ENCODE results near the gene IGSF11.
"Not testable (repeated sequence)": the region's sequence is repeated elsewhere in the genome, so short reads cannot be mapped to it uniquely, and the experiment has no call there.

The IGSF11 gene

DNA sequence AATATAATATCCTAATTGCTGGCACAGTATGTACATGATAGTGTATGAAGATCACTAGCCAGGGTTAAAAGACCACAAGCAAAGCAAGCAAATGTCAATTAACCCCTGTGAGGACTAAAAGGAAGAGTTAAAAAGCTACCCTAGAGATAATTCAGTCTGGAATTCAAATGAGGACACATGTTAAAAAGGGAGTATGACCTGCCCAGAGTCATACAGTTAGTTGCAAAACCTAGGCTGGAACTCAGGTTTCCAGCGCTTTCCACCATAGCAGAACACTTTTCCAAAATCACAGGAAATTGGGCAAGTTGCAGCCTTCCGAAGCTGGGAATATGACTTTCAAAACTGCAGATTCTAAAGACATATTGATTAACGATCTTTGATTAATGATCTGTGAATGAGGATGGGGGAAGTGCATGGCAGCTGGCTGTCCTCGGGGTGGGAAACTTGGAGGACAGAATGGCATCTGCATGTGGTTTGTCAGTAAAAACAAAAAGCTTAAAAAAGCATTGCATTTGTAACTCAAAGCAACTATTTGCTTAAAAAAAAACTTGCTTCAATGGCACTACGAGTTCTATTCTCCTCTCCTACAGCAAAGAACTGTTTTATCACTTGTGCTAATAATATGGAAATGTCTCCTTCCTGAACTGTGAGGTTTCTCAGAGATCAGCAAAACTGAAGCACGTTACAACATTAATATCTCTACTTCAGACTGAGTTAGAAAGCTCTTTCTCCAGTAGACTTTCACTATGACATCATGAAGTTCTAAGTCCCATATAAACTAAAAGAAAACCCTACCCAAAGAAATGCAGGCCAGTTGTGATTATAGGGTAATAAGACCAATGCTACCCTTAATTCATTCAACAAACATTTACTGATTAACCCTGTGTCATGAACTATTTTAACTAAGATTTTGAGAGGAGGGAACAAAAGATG, 46.2 kb downstream of the IGSF11 start:
- no peak for DNase-seq (ENCODE audit: low read depth)

DNA sequence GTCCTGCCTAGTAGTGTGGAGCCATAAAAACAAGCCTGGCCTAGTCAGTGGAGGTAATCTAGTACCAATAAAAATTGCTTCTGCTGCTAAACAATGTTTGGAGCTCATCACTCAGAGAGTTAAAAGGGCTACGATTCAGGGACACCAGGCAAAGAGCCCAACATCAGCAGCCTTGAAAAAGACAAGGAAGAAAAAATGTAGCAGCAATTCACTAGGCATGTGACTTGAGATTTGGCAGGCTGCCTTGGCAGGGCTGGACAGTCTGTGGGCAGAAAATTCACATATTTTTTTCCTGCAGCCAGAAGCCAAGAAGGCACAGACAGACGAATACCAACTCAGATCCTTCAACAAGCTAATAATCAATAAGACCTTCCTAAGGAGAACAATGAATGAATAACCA, 47.2 kb downstream of the IGSF11 start:
- no peak for DNase-seq (ENCODE audit: low read depth)

DNA sequence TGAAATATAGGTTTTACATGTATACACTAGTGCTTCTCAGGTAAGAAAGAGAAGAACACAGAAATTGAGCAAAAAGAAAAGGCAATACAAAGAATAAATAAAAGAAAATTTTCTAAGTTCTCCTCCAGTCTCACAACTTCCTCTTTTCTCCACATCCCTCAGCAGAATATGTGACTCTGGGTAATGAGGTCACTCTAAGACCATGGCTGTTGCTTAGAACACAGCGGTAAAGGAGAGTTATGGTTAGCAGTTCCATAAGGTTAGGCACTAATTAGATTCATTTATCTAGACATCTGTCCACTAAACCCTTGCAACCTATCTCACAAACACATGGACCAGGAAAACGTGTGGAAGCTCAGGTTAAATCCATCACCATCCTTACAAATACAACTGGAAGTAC, 47.9 kb downstream of the IGSF11 start:
- no peak for DNase-seq (ENCODE audit: low read depth)

DNA sequence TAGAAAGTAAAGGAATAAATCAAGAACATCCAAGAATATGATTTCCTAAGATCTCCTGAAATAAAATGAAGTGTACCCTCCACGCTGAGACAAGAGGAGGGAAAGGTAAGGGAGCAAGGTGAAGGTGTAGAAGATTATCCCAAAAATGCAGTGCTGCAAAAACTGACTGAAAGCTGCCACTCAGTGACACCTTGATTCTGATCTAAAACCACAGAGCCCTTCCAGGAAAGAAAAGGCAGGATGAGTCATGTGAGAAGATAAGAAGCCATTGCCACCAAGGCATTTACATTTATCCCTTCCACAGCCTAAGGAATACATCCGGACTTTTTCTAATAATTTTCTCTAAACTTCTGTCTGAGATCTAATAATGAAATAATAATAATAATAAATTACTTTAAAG, 49.9 kb downstream of the IGSF11 start:
- no peak for DNase-seq (ENCODE audit: low read depth)

DNA sequence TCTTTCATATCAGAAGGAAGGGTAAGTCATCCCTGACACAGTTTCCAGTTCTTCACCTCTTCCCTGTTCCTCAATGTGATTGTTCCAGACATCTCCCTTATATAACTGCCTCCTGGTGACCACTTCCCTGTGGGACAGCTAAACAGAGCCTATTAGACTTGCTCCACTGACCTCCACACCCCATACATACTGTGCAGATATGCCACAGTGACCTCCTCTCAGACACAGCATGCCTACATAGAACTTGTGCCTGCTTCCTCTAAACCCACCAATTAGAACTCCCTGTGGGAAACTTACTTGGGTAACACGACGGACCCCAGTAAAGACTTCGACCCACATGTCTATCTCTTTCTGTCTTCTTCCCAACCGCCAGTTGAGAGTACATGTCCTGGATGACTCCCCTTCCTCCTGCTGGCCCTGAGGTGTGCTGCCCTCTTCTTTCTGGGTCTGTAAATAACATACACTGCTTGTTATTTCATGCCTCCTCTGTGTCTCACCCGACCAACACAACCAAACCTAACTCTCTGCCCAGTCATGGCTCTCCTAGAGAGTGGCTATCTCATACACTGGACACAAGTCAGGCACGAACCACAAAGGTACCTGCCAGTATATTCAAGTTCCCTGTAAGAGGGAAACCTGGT, 53.0 kb downstream of the IGSF11 start:
- no peak for DNase-seq (ENCODE audit: low read depth)

DNA sequence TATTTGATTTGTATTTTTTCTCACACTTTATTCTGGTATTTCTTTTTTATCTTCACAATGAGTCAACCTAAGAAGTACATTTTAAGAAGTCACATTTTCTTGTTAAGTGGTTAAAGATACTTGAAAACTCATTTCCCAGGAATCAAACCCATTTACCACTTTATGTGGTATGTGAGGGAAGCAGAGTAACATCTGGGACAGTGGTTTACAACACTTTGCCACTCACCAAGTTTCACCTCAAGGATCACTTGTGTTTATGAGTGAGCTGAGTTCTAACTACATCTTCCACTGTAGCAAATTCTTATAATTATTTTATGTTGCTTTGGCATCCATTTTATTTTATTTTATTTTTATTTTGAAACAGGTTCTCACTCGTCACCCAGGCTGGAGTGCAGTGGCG, 53.8 kb downstream of the IGSF11 start:
- no peak for DNase-seq (ENCODE audit: low read depth)

DNA sequence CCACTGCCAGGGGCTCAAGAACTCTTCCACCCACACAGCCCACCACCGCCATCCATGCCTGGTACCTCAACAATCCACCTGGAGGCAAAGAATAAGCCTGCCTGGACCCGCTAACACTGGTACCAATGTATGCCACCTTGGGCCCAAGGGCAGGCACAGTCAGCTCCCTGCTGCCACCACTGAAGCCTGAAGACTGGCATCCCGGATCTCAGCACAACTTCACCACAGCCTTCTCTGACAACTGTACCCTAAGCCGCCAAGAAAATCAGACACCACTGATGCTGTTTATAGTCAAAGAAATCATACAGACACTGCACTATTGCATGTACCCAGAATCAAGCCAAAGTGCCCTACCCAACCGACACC, 56.3 kb downstream of the IGSF11 start:
- no peak for DNase-seq (ENCODE audit: low read depth)

DNA sequence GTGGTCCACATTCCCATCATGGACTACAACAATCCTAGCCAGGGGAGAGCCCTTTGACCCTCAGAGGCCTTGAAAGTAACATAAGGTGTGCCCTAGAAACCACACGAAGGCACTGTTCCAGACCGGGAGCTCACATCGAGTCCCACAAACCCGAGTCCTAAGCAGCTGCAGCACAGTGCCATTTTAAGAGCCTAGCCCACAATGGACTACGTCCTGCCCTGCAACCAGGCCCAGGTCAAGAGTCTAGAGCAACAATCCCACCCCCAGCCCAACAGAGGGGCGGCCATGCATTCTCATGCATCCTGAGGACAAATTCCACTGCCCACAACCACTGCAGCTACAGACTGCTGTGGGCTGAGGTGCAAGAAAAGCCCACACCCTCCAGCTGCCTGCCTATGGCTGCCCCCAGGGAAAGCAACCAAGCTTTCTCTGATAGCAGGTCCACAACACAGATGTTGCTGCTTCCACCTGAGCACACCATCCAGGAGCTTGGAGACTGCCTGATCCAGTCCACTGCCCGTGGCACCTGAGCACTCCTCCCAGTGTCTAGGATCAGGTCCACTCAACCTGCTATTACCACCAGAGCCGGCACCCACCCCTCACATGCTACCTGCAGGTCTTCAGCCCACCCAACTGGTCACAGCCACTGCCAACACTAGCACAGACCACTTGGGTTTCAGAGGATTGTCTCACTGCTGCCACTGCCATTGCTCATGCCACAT, 56.8 kb downstream of the IGSF11 start:
- DNase-seq (ENCODE audit: low read depth), result no peak

DNA sequence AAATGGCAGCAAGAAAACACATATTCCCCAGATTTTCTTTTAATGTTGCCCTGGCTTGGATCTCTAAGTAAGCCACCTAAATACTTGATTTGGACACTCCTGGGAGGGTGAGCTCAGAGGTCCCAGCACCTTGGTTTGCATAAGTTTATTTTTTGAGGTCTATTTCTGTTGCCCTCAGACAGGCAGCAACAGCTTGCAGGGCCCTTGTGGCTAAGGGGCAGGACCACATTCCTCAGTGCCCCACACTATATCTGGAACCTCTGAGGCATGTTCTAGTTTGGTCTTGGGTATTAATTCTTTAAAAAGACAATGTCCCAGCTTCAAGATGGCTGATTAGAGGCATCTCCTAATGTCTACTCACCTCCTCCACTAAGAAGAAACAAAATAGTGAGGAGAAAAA, 57.5 kb downstream of the IGSF11 start:
- DNase-seq (ENCODE audit: low read depth), result no peak

DNA sequence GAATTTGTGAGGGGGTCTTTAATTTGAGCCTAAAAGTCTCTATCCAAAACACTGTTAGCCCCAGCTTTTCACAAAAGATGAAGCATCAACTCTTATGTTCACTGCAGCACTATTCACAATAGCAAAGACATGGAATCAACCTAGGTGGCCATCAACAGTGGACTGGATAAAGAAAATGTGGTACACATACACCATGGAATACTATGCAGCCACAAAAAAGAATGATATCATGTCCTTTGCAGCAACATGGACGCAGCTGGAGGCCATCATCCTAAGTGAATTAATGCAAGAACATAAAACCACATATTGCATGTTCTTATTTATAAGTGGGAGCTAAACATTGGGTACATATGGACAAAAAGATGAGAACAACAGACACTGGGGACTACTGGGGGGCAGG, 59.2 kb downstream of the IGSF11 start:
- not testable (repeated sequence) for DNase-seq (ENCODE audit: low read depth)

DNA sequence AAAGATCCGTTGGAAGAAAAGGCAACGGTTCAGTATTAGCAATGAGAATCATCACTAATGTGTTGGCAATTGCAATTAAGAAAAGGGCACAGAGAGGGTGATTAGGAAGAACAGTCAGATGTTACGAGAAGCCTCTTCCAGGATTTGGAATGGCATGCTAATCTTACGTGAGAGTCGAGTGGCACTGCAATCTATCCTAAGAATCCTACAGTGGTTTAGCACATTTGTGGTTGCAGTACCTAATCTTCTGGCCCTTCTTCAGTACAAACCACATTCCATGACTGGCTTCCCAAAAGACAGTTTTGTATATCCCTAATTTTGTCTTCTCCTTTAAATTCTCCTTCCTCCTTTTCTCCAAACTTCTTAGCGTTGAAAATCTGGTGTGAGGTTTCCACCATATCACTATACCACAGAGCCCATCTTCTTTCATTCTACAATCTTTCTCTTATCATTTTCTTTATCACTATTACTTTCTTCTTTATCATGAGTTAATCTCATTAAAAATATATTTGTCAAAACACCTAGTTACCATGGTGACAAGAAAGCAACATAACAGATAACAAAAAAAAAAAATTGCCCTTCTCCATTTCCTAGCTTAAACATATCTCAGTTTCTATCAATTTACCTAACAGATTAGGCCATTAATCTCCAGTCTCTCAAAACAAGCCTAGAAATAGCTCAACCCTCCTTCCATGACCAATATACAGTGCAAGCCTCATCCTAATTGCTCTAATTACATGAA, 60.1 kb downstream of the IGSF11 start:
- no peak for DNase-seq (ENCODE audit: low read depth)

DNA sequence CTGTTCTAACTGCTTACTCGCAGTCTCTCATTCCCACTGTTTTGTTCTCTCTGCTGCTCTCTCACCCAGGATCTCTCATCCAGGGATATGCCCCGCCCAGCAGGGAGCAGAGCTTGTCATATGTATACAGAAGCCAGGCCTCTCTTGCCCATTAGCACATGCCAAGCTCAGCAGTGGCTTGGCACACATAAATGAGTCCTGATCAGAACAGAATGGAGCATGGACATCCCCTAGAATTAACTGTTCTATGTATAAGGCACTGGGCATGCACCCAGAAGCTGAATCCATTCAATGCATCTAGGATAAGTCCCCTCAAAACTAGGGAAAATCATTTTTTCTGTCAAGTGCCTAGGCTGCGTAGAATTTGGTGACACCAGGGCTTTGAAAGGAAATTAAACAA, 61.6 kb downstream of the IGSF11 start:
- DNase-seq (ENCODE audit: low read depth), result no peak

DNA sequence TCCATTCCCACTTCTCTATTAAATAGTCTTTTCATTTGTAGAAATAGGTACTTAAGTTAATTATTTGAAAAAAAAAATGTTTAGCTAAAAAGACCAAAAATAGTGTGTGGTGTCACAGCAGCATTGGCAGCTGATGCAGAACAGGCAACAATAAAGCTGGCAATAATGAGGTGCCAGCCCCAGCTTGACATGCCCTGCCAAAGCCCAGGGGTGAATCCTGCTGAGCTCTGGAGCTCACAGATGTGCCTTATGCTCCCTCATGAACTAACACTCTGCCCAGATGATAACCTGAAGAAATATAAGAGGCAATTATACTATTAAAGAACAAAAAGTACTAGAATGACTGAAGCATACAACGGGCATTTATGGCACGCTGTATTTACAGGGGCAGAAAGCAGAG, 63.8 kb downstream of the IGSF11 start:
- DNase-seq (ENCODE audit: low read depth), result no peak

DNA sequence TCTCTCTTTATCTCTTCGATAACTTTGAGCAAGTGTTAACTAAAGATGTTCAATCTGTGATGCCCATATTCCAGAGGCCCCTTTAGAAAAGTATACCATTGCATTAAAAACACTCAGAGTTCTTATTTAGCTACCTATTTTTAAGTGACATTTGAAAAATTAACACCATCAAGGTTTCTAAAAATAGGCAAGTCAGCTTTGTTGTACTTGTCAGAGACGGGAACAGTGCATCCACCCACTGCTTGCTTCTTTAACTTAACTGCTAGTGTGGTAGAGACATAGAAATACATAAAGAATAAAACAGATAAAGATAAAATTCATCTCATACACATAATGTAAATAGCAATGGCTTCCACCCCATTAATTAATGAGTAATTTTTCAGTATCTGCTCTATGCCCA, 66.0 kb downstream of the IGSF11 start:
- DNase-seq (ENCODE audit: low read depth), result no peak

DNA sequence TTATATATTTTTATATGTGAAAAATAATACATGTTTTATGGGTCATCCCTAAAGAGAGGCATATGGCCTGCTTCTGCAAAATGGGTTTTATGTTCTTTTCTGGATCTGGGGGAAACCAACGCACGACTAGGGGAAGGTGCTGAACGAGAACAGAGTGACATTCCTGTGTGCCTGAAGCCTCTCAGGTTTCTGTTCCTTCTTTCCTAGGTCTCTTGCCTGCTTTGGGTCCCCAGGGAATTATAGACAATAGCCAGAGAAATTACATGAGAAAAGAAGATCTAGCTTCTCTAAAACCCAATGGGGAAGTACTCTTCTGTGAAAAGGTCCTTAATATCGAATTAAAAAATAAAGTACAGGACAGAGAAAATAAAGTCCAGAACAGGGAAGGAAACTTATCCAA, 66.5 kb downstream of the IGSF11 start:
- DNase-seq (ENCODE audit: low read depth), result no peak

DNA sequence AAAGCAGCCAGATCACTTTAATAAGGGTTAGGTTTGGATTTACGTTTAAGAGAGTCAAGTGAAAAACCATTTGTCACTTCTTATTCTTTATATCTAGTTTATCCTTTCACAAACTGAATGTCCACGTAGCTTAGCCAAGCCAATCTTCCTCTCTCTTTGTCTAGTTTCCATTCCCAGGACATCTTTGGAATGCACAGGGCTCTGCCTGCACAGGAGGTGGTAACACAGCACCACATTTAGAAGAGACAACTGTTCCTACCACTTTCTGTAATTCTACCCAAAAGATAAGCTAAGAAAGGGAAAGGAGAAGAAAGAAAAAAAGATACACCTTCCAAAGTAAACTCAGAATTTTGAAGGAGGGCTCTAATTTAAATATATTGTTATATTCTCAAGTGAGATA, 67.9 kb downstream of the IGSF11 start:
- DNase-seq (ENCODE audit: low read depth), result no peak

DNA sequence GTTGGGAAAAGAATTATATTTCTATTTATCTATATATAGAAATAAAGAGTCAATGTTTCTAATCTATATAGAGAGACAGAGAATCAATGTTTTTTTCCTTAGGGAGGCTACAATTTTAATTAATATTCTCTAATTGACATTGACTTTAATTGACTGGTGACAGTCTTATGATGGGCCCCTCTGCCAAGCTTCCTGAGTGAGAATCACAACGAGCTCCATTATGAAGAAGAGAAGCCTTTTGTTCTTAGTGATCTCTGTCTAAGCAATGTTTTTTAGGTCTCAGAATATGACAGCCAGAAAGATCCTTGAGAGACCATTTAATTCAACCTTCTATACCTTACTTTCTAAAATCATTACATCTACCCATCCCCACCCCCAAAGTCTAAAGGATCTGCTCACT, 70.9 kb downstream of the IGSF11 start:
- no peak for DNase-seq (ENCODE audit: low read depth)

DNA sequence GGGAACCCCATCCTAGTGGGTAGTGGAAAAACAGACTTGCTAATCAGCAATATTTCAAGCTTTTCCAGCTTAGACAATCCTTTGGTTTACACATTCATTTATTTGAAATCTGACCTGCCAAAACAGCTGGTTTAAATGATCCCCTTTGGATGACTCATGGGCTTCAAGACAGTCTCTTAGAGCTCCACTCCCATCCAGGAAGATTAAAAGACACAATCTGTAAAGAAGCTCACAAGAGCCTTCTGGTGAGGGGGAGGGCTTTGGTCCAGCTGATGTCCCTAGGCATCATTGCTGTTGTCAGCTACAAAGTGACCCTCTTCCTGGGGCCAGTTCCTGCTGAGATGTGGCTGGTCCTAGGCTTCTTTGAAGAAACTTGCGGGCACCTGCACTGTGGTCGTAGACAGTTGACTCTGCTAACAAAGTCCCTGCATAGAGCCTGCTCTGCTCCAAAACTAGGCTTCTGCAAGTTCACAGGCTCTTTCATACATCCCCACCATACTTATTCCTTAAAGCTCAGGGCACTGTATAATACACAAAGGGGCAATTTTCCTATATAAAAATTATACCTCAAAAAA, 73.7 kb downstream of the IGSF11 start:
- DNase-seq (ENCODE audit: low read depth), result no peak

DNA sequence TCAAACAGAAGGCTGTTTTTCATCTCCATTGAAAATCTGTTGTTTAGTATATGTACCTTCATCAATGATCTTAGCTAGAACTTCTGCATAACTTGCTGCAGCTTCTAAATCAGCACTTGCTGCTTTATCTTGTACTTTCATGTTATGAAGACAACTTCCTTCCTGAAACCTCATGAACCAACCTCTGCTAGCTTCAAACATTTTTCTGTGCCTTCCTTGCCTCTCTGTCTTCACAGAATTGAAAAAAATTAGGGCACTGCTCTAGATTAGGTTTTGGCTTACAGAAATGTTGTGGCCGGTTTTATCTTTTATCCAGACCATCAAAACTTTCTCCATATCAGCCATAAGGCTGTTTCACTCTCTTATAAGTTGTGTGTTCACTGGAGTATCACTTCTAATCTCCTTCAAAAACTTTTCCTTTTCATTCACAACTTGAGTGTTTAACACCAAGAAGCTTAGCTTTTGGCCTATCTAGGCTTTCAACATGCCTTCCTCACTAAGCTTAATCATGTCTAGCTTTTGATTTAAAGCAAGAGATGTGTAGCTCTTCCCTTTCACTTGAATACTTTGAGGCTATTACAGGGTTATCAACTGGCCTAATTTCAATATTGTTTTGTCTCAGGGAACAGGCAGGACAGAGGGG, 78.6 kb downstream of the IGSF11 start:
- DNase-seq (ENCODE audit: low read depth), result no peak

DNA sequence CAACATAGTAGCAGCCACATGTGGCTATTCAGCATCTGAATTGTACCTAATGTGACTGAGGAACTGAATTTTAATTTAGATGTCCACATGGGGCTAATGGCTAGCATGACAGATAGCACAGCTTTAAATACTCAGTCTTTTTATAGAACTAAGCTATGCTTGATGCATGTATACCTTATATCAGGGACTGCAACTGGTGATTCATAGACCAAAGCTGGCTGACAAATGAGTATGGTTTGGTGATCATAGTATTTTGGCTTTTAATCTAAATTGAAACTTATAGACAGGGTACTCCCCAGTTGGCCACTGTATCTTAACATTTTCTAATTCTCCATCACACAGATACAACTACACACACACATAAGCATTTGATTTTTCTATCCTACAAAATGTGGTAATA, 83.6 kb downstream of the IGSF11 start:
- DNase-seq (ENCODE audit: low read depth), result no peak

DNA sequence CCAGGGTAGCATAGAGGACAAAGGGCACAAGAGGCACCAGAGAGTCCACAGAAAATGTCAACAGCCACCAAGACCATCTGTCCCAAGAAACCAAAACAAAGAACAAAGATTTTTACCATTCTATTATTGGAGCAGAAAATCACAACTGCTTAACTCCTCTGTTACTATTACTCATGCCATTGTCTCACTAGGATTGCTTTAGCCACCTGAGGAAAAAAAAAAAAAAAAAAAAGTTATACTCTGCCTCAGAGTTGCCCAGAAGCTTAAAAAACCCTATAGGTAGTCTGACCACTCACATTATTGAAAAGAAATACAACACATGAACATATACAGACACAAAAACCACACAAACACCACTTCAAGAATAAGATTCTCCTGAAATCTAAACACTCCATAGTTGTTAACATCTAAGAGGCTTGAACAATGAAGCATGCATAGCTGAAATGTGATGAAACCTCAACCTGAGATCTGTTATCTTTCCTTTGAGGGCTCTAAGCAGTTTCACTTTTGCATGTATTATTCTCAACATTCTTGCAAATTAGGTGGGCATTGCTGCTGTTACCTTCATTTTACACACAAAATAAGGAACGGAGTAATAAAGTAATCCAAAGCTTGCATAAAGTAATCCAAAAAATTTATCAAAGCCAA, 85.4 kb downstream of the IGSF11 start:
- no peak for DNase-seq (ENCODE audit: low read depth)

Data from activated T-cell treated with anti-CD3 and anti-CD28 coated beads for 24 hours (primary cell).